NCI-H2171 (cell line): ENCODE measurements around the gene SMARCC1.

Experiments
- DNase-seq: peaks from one replicate; lab custom pipeline; 2025; lab: John Stamatoyannopoulos, UW

SMARCC1 gene

GRCh38 chr3:47630810-47631209 is 150.9 kb downstream of the SMARCC1 start:
- no peak for DNase-seq

- no peak for DNase-seq
Observed at GRCh38 chr3:47629770-47630169, 151.9 kb downstream of the SMARCC1 start.

GRCh38 chr3:47628426-47628825 is 153.3 kb downstream of the SMARCC1 start:
- no peak for DNase-seq

GRCh38 chr3:47622671-47623461 is 158.8 kb downstream of the SMARCC1 start:
- no peak for DNase-seq

GRCh38 chr3:47617086-47618010 is 164.3 kb downstream of the SMARCC1 start:
- DNase-seq = no peak

- DNase-seq = no peak
Observed at GRCh38 chr3:47614788-47615187, 166.9 kb downstream of the SMARCC1 start.

- no peak for DNase-seq
Observed at GRCh38 chr3:47613722-47614121, 168.0 kb downstream of the SMARCC1 start.

GRCh38 chr3:47612879-47613278 is 168.8 kb downstream of the SMARCC1 start:
- no peak for DNase-seq

GRCh38 chr3:47612178-47612577 is 169.5 kb downstream of the SMARCC1 start:
- no peak for DNase-seq

GRCh38 chr3:47611576-47611975 is 170.1 kb downstream of the SMARCC1 start:
- DNase-seq = no peak

- no peak for DNase-seq
Observed at GRCh38 chr3:47610583-47610982, 171.1 kb downstream of the SMARCC1 start.

GRCh38 chr3:47607335-47607734 is 174.4 kb downstream of the SMARCC1 start:
- DNase-seq = no peak

GRCh38 chr3:47606165-47606564 is 175.5 kb downstream of the SMARCC1 start:
- no peak for DNase-seq

GRCh38 chr3:47605652-47606051 is 176.0 kb downstream of the SMARCC1 start:
- DNase-seq = no peak

GRCh38 chr3:47604145-47604544 is 177.5 kb downstream of the SMARCC1 start:
- DNase-seq = no peak

GRCh38 chr3:47603332-47603731 is 178.4 kb downstream of the SMARCC1 start:
- no peak for DNase-seq

- DNase-seq = no peak
Observed at GRCh38 chr3:47601281-47601680, 180.4 kb downstream of the SMARCC1 start.

GRCh38 chr3:47594792-47595191 is 186.9 kb downstream of the SMARCC1 start:
- DNase-seq = no peak

- no peak for DNase-seq
Observed at GRCh38 chr3:47592066-47592795, 189.5 kb downstream of the SMARCC1 start.

GRCh38 chr3:47590216-47590615 is 191.5 kb downstream of the SMARCC1 start:
- DNase-seq = no peak

- DNase-seq = no peak
Observed at GRCh38 chr3:47588587-47588986, 193.1 kb downstream of the SMARCC1 start.

GRCh38 chr3:47588053-47588452 is 193.6 kb downstream of the SMARCC1 start:
- no peak for DNase-seq
